ENCODE data around the gene LAMA1. TPM values are rescaled to one million over a fixed set of nuclear protein-coding genes. Genes with fewer than 3 reads are reported as not detected.

Gene LAMA1
- total RNA-seq, 1 donor from 2014 or later: not detected

- DNase-seq (ENCODE audit: low spot score in 2 of 2): no peak
- Histone ChIP-seq H3K36me3 (no peaks in the 10 kb centered on the region), H3K9me3 (no peaks in the 10 kb centered on the region), H3K4me1 (no peaks in the 10 kb centered on the region), H3K27ac (no peak overlapping the region), H3K27me3 (no peaks in the 10 kb centered on the region), H3K4me3 (no peak overlapping the region)
- intact Hi-C loops (cut with DNase I): no loop called here
- TF ChIP-seq CTCF (IDR thresholded peaks at IDR 0.05): no peak
Observed at GRCh38 chr18:6938003-6938402, 179.6 kb downstream of the LAMA1 start.

- Histone ChIP-seq H3K4me1 (no peaks in the 10 kb centered on the region), H3K27ac (no peak overlapping the region), H3K4me3 (no peak overlapping the region), H3K36me3 (no peaks in the 10 kb centered on the region), H3K9me3 (no peaks in the 10 kb centered on the region), H3K27me3 (no peaks in the 10 kb centered on the region)
- DNase-seq (ENCODE audit: low spot score in 2 of 2): no peak
- no peak for TF ChIP-seq CTCF (IDR thresholded peaks at IDR 0.05)
- intact Hi-C loops (cut with DNase I): no loop called here
Observed at GRCh38 chr18:6934859-6935258, 182.7 kb downstream of the LAMA1 start.

- no peaks in the 10 kb centered on the region for H3K27me3 ChIP-seq
- H3K27ac ChIP-seq: no peak overlapping the region
- no peaks in the 10 kb centered on the region for H3K9me3 ChIP-seq
- no peak for TF ChIP-seq CTCF (IDR thresholded peaks at IDR 0.05)
- H3K36me3 ChIP-seq: no peaks in the 10 kb centered on the region
- intact Hi-C loops (cut with DNase I): no loop called here
- DNase-seq (ENCODE audit: low spot score in 2 of 2): no peak
- no peak overlapping the region for H3K4me3 ChIP-seq
- H3K4me1 ChIP-seq: no peaks in the 10 kb centered on the region
Observed at GRCh38 chr18:6929370-6930102, 188.1 kb downstream of the LAMA1 start.

GRCh38 chr18:6928359-6928758 is 189.2 kb downstream of the LAMA1 start:
- intact Hi-C loops (cut with DNase I): no loop called here
- no peaks in the 10 kb centered on the region for H3K4me1 ChIP-seq
- DNase-seq (ENCODE audit: low spot score in 2 of 2): no peak

GRCh38 chr18:6927153-6927552 is 190.4 kb downstream of the LAMA1 start:
- no peak for TF ChIP-seq CTCF (IDR thresholded peaks at IDR 0.05)
- no peaks in the 10 kb centered on the region for H3K36me3 ChIP-seq

More at GRCh38 chr18:6928359-6928758, 189.2 kb downstream of the LAMA1 start:
- no peaks in the 10 kb centered on the region for H3K9me3 ChIP-seq
- H3K27me3 ChIP-seq: no peaks in the 10 kb centered on the region
- H3K36me3 ChIP-seq: no peaks in the 10 kb centered on the region
- no peak overlapping the region for H3K27ac ChIP-seq
- no peak for TF ChIP-seq CTCF (IDR thresholded peaks at IDR 0.05)
- H3K4me3 ChIP-seq: no peak overlapping the region

More at GRCh38 chr18:6927153-6927552, 190.4 kb downstream of the LAMA1 start:
- DNase-seq (ENCODE audit: low spot score in 2 of 2): no peak
- Histone ChIP-seq H3K27me3 (no peaks in the 10 kb centered on the region), H3K4me3 (no peak overlapping the region), H3K9me3 (no peaks in the 10 kb centered on the region), H3K4me1 (no peaks in the 10 kb centered on the region), H3K27ac (no peak overlapping the region)
- intact Hi-C loops (cut with DNase I): no loop called here

Data from ascending aorta (tissue), 2 donors.